Parathyroid adenoma (tissue), 2 donors: ENCODE data around the gene PCMTD2.

Experiments used
- H2AFZ ChIP-seq: fragments of 300-600 bp; sonication (generic); one replicate; pipeline ENCODE4 v1.7.0; 2017; ENCODE audit warnings: antibody characterized with exemption, mild to moderate bottlenecking
- H3K27ac ChIP-seq: fragments of 300-600 bp; sonication (generic); one replicate; pipeline ENCODE4 v1.7.0; 2017
- H3K27me3 ChIP-seq: fragments of 300-600 bp; sonication (generic); one replicate; pipeline ENCODE4 v1.7.0; 2017; ENCODE audit warnings: low read length; ENCODE audit not compliant: control insufficient read depth, insufficient read depth
- H3K36me3 ChIP-seq: fragments of 300-600 bp; sonication (generic); one replicate; pipeline ENCODE4 v1.7.0; 2017; ENCODE audit warnings: low read length; ENCODE audit not compliant: control insufficient read depth, insufficient read depth
- H3K4me1 ChIP-seq: fragments of 300-600 bp; sonication (generic); one replicate; pipeline ENCODE4 v1.7.0; 2017; ENCODE audit warnings: control low read depth
- H3K4me2 ChIP-seq: fragments of 300-600 bp; sonication (generic); one replicate; pipeline ENCODE4 v1.7.0; 2017; ENCODE audit warnings: low read length
- H3K4me3 ChIP-seq: fragments of 300-600 bp; sonication (generic); one replicate; pipeline ENCODE4 v1.7.0; 2017; ENCODE audit warnings: low read depth, low read length
- H3K79me2 ChIP-seq: fragments of 300-600 bp; sonication (generic); one replicate; pipeline ENCODE4 v1.7.0; 2017; ENCODE audit warnings: control low read depth
- H3K9ac ChIP-seq: fragments of 300-600 bp; sonication (generic); one replicate; pipeline ENCODE4 v1.7.0; 2017; ENCODE audit warnings: mild to moderate bottlenecking
- H3K9me3 ChIP-seq: fragments of 300-600 bp; sonication (generic); one replicate; pipeline ENCODE4 v1.7.0; 2017; ENCODE audit warnings: low read length; ENCODE audit not compliant: control insufficient read depth
- TF ChIP-seq, protein P1 (sequence below): fragments of 300-600 bp; sonication (generic); IDR thresholded peaks from one replicate; pipeline ENCODE4 v1.7.0; 2017; ENCODE audit warnings: antibody characterized with exemption, mild to moderate bottlenecking
- donor health status: primary hyperparathyroidism.

The PCMTD2 gene

DNA sequence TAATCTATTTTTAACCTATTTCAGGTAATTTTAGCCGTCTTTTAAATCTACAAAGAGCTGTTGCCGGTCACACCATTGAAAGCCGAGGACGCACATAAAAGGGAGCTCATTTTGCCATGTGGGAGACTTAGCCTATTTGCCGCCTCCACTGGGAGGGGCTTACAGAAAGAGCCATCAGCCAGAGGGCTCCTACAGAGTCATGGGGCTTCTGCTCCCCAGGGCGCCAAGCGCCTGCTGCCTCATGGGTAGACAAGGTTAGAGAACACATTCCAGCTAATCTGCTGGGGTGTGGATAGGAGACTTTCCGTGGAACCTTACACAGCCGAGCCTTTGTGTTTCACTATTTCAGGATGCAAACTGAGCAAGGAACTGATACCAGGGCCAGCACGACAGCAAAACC lies 12.6 kb downstream of the PCMTD2 start:
- Histone ChIP-seq H3K79me2 (no peaks in the 10 kb centered on the region), H3K9me3 (no peaks in the 10 kb centered on the region), H3K4me2 (no peak overlapping the region), H3K27ac (no peak overlapping the region), H3K36me3 (no peaks in the 10 kb centered on the region), H2AFZ (no peak overlapping the region), H3K4me3 (no peak overlapping the region), H3K4me1 (no peaks in the 10 kb centered on the region), H3K9ac (no peak overlapping the region), H3K27me3 (no peaks in the 10 kb centered on the region)
- TF ChIP-seq, protein P1, sequence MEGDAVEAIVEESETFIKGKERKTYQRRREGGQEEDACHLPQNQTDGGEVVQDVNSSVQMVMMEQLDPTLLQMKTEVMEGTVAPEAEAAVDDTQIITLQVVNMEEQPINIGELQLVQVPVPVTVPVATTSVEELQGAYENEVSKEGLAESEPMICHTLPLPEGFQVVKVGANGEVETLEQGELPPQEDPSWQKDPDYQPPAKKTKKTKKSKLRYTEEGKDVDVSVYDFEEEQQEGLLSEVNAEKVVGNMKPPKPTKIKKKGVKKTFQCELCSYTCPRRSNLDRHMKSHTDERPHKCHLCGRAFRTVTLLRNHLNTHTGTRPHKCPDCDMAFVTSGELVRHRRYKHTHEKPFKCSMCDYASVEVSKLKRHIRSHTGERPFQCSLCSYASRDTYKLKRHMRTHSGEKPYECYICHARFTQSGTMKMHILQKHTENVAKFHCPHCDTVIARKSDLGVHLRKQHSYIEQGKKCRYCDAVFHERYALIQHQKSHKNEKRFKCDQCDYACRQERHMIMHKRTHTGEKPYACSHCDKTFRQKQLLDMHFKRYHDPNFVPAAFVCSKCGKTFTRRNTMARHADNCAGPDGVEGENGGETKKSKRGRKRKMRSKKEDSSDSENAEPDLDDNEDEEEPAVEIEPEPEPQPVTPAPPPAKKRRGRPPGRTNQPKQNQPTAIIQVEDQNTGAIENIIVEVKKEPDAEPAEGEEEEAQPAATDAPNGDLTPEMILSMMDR, result no peak

DNA sequence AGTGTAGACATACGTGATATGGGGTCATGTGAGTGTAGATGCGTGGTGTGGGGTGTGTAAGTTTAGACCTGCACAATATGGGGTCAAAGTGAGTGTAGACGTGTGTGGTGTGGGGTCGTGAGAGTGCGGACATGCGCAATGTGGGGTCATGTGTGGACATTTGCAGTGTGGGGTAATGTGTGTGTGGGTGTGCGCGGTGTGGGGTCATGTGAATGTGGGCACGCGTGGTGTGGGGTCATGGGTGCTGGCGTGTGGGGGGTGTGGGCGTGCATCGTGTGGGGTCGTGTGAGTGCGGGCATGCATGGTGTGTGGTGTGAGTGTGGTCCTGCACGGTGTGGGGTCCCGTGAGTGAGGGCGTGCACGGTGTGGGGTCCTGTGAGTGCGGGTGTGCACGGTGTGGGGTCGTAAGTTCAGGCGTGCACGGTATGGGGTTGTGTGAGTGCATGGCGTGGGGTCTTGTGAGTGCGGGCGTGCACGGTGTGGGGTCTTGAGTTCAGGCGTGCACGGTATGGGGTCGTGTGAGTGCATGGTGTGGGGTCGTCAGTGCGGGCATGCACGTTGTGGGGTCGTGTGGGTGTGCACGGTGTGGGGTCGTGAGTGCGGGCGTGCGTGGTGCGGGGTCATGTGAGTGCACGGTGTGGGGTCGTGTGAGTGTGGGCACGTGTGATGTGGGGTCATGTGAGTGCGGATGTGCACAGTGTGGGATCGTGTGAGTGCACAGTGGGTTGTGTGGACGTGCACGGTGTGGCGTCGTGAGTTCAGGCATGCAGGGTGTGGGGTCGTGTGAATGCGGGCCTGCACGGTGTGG lies 14.3 kb downstream of the PCMTD2 start:
- Histone ChIP-seq H3K79me2 (no peaks in the 10 kb centered on the region), H3K4me1 (no peaks in the 10 kb centered on the region), H2AFZ (no peak overlapping the region), H3K36me3 (no peaks in the 10 kb centered on the region), H3K27ac (no peak overlapping the region), H3K4me2 (no peak overlapping the region), H3K9me3 (no peaks in the 10 kb centered on the region), H3K27me3 (no peaks in the 10 kb centered on the region), H3K9ac (no peak overlapping the region), H3K4me3 (no peak overlapping the region)
- TF ChIP-seq, protein P1, result no peak

DNA sequence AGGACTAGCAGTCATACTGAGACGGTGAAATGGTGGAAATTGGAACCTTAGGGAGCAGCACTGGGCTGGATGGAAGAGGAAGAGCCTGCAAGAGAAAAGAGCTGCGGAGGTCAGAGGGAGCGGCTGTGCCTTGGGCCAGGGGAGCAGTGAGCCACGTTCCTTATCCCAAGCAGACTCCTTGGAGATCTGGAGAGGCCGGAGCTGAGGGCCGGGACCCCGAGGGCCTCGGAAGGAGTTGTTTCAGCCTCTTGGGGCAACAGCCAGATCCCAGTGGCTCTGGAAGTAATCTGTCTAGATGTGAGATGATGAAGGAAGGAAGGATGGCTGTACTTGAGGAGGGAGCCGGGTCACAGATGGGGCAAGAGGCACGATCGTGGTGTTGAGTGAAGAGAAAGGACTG lies 16.1 kb downstream of the PCMTD2 start:
- Histone ChIP-seq H3K36me3 (no peaks in the 10 kb centered on the region), H3K9me3 (no peaks in the 10 kb centered on the region), H3K4me1 (no peaks in the 10 kb centered on the region), H3K27me3 (no peaks in the 10 kb centered on the region), H3K9ac (no peak overlapping the region), H3K79me2 (no peaks in the 10 kb centered on the region), H2AFZ (no peak overlapping the region), H3K27ac (no peak overlapping the region), H3K4me2 (no peak overlapping the region), H3K4me3 (no peak overlapping the region)
- TF ChIP-seq, protein P1, result no peak

DNA sequence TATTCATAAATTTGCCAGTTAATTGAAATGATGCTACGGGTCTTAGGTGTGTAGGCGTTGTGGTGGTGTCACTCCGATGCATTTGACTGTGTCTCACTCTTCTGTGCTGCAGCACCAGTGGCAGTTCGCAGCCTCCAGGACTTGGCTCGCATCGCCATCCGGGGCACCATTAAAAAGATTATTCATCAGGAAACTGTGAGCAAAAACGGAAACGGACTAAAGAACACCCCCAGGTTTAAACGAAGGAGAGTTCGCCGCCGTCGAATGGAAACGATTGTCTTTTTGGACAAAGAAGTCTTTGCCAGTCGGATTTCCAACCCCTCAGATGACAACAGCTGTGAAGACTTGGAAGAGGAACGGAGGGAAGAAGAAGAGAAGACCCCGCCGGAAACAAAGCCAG lies 17.6 kb downstream of the PCMTD2 start:
- Histone ChIP-seq H3K79me2 (no peaks in the 10 kb centered on the region), H3K36me3 (no peaks in the 10 kb centered on the region), H2AFZ (no peak overlapping the region), H3K9ac (no peak overlapping the region), H3K4me1 (no peaks in the 10 kb centered on the region), H3K27me3 (no peaks in the 10 kb centered on the region), H3K4me2 (no peak overlapping the region), H3K27ac (no peak overlapping the region), H3K9me3 (no peaks in the 10 kb centered on the region), H3K4me3 (no peak overlapping the region)
- TF ChIP-seq, protein P1, result no peak

DNA sequence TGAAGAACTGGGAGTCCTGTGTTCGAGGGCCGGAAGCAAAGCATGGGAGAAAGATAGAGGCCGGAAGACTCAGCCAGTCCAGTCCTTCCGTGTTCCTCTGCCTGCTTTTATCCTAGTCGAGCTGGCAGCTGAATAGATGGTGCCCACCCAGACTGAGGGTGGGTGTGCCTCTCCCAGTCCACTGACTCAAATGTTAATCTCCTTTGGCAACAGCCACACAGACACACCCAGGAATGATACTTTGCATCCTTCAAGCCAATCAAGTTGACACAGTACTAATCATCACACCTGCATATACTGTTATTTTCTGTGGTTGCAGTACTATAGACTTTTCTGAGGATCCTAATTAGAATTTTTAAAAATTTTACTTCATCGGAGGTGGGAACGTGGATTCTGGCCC lies 21.3 kb downstream of the PCMTD2 start:
- H3K4me3 ChIP-seq, result no peak overlapping the region
- H3K9ac ChIP-seq, result no peak overlapping the region
- no peaks in the 10 kb centered on the region for H3K9me3 ChIP-seq
- TF ChIP-seq, protein P1, result no peak
- H3K27me3 ChIP-seq, result no peaks in the 10 kb centered on the region
- H3K4me1 ChIP-seq, result no peaks in the 10 kb centered on the region
- H3K79me2 ChIP-seq, result no peaks in the 10 kb centered on the region
- no peak overlapping the region for H3K4me2 ChIP-seq
- H2AFZ ChIP-seq, result no peak overlapping the region
- no peaks in the 10 kb centered on the region for H3K36me3 ChIP-seq
- no peak overlapping the region for H3K27ac ChIP-seq
